B cell (primary cell): Measurements from ENCODE around the gene PPP1R2. TPM values are rescaled to one million over a fixed set of nuclear protein-coding genes. Genes with fewer than 3 reads are reported as not detected.

Source experiments
- ATAC-seq: fragments of 200-7000 bp; cut with Tn5 transposase; one replicate; pipeline ENCODE4 v1.10.0; 2021; ENCODE audit warnings: low read depth, mild to moderate bottlenecking, moderate number of reproducible peaks, moderate library complexity
- CTCF ChIA-PET: fragments of 350-600 bp; sonication (Branson Sonifier 250); formaldehyde crosslinking; loops from one replicate; lab custom pipeline; 2021; ENCODE audit warnings: antibody characterized with exemption, inconsistent platforms; lab: Charles Lee
- POLR2A ChIA-PET: fragments of 350-600 bp; sonication (Branson Sonifier 250); formaldehyde crosslinking; loops from one replicate; lab custom pipeline; 2021; ENCODE audit warnings: antibody characterized with exemption; lab: Charles Lee
- DNase-seq: peaks from one replicate; pipeline ENCODE4 v3.0.0; 2013
- H2AFZ ChIP-seq: 2 replicates; pipeline ENCODE4 v1.6.1; 2012; ENCODE audit warnings: mild to moderate bottlenecking, low read depth, low read length; ENCODE audit not compliant: insufficient read depth, poor library complexity, severe bottlenecking
- H3K27ac ChIP-seq, 2 donors: 1 replicate in 1 of 2; 2 replicates in 1 of 2; pipeline ENCODE4 v1.5.1; 2012 to 2013; ENCODE audit warnings: low read length in 2 of 2, mild to moderate bottlenecking in 2 of 2, moderate library complexity in 1 of 2
- H3K27me3 ChIP-seq, 4 experiments: fragments of 200-600 bp in 1 of 4; sonication (generic) in 1 of 4; replicated peaks in 1 of 4; 1 replicate in 2 of 4; 2 replicates in 2 of 4; pipeline versions ENCODE4 v1.6.1 to v1.7.0; 2013 to 2016; ENCODE audit warnings: low read length in 3 of 4, mild to moderate bottlenecking in 2 of 4, mixed read lengths in 1 of 4, moderate library complexity in 1 of 4; ENCODE audit not compliant: insufficient read depth in 4 of 4, control insufficient read depth in 3 of 4; ENCODE audit errors: control extremely low read depth in 1 of 4
- H3K36me3 ChIP-seq, 2 experiments: replicated peaks in 1 of 2; 1 replicate in 1 of 2; 2 replicates in 1 of 2; pipeline versions ENCODE4 v1.6.1 to v1.7.1; 2013; ENCODE audit warnings: low read length in 1 of 2; ENCODE audit not compliant: insufficient read depth in 2 of 2, control insufficient read depth in 1 of 2; ENCODE audit errors: control extremely low read depth in 1 of 2, extremely low read depth in 1 of 2
- H3K4me1 ChIP-seq, 2 donors: fragments of 200-600 bp in 1 of 2; sonication (generic) in 1 of 2; 1 replicate in 1 of 2; 2 replicates in 1 of 2; pipeline versions ENCODE4 v1.5.1 to v1.6.1; 2013 to 2017; ENCODE audit warnings: low read length in 2 of 2; ENCODE audit not compliant: control insufficient read depth in 2 of 2, insufficient read depth in 2 of 2
- H3K4me2 ChIP-seq: replicated peaks from 2 replicates; pipeline ENCODE3; 2012; ENCODE audit warnings: mild to moderate bottlenecking, low read depth, low read length; ENCODE audit not compliant: poor library complexity, severe bottlenecking
- H3K4me3 ChIP-seq, 5 experiments: fragments of 200-600 bp in 1 of 5; sonication (generic) in 1 of 5; 1 replicate in 3 of 5; 2 replicates in 2 of 5; pipeline versions ENCODE4 v1.5.1 to v1.7.0; 2011 to 2016; ENCODE audit warnings: low read length in 4 of 5, mild to moderate bottlenecking in 4 of 5, low read depth in 2 of 5, control low read depth in 1 of 5, moderate library complexity in 1 of 5; ENCODE audit not compliant: insufficient read depth in 1 of 5; ENCODE audit errors: control extremely low read depth in 1 of 5, extremely low read depth in 1 of 5
- H3K79me2 ChIP-seq: fragments of 200-600 bp; sonication (generic); one replicate; pipeline ENCODE4 v1.6.0; 2016; ENCODE audit warnings: low read length; ENCODE audit not compliant: control insufficient read depth, insufficient read depth
- H3K9ac ChIP-seq: fragments of 200-600 bp; sonication (generic); 2 replicates; pipeline ENCODE4 v1.6.1; 2017; ENCODE audit warnings: mild to moderate bottlenecking, low read length, moderate library complexity
- H3K9me3 ChIP-seq, 3 donors: one replicate each; pipeline versions ENCODE4 v1.6.1 to v1.7.1; 2013; ENCODE audit warnings: low read length in 2 of 3; ENCODE audit not compliant: control insufficient read depth in 2 of 3, insufficient read depth in 1 of 3; ENCODE audit errors: control extremely low read depth in 1 of 3
- H4K20me1 ChIP-seq: 2 replicates; pipeline ENCODE4 v1.6.0; 2012; ENCODE audit warnings: mild to moderate bottlenecking, low read length; ENCODE audit not compliant: insufficient read depth, control insufficient read depth, poor library complexity, severe bottlenecking
- H3K27ac Mint-ChIP-seq: one replicate; pipeline ENCODE4 v1.8.0; 2021; ENCODE audit warnings: mixed read lengths
- H3K27me3 Mint-ChIP-seq: one replicate; pipeline ENCODE4 v1.8.0; 2021; ENCODE audit warnings: mixed read lengths
- H3K4me1 Mint-ChIP-seq: one replicate; pipeline ENCODE4 v1.8.0; 2021; ENCODE audit warnings: mixed read lengths
- H3K4me3 Mint-ChIP-seq: one replicate; pipeline ENCODE4 v1.8.0; 2021; ENCODE audit warnings: mixed read lengths
- H3K9me3 Mint-ChIP-seq: one replicate; pipeline ENCODE4 v1.8.0; 2022; ENCODE audit warnings: mixed read lengths; ENCODE audit not compliant: insufficient read depth
- CTCF ChIP-seq: fragments of 200-600 bp; IDR thresholded peaks from one replicate; pipeline ENCODE4 v1.8.0; 2022; ENCODE audit warnings: antibody characterized with exemption, mild to moderate bottlenecking
- EZH2 ChIP-seq: IDR thresholded peaks from 2 replicates; pipeline ENCODE4 v1.6.1; 2012; ENCODE audit warnings: borderline replicate concordance, low read depth, mild to moderate bottlenecking, moderate library complexity, low read length; ENCODE audit not compliant: insufficient read depth, poor library complexity, severe bottlenecking
- WGBS: methylation state at CpG from one replicate; pipeline ENCODE4 v1.1.5; 2013; ENCODE audit warnings: missing lambda C conversion rate; ENCODE audit not compliant: insufficient coverage; 5-methylcytosine and 5-hydroxymethylcytosine counted together
- intact Hi-C: fragments of 100-400 bp; cut with micrococcal nuclease; formaldehyde crosslinking; loops from one replicate; pipeline ENCODE4 v1.10.0; 2022
- polyA plus RNA-seq: library from polyadenylated mRNA; depleted of rRNA; stranded (reverse); fragments of >200 nt; gene quantifications from 2 replicates; pipeline ENCODE4 v1.2.3, GENCODE V29; 2012
- total RNA-seq, 2 donors: library from RNA; stranded (reverse); fragments of 120-200 nt in 1 of 2; gene quantifications; 1 replicate in 1 of 2; 2 replicates in 1 of 2; pipeline versions ENCODE4 v1.2.3 to v1.2.4, GENCODE V29; 2013 to 2022

Gene PPP1R2
- total and polyA plus RNA-seq, 2 donors (not counting 1 experiment from before 2014, with no cell fraction given) = 39.1 to 73.8 TPM

DNA sequence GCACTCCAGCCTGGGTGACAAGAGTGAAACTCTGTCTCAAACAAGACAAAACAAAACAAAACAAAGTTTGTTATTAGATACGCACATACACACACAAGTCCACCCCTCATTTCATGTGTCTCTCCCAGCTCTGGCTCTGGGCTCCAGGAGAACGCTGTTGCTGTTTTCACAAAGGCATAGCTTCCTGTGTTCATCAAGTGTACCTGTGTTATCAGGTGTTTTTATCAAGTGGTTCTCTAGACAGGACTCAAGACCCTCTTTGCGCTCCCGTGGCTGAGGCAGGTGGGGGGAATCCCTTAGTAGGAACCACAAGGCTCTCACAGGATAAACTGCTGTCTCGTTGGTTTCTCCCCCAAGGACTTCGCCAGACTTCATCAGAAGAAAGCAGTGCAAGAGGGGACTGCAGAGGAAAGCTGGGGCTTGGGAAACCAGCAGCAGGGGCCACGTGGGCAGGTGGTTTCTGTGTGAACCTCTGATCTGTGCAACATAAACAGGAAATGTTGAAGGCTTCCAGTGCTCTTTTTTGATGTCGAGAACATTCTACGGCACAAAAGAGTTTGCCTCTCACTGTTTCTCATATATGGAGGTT, 6.9 kb upstream of the PPP1R2 start:
- TF ChIP-seq EZH2 (no peak), CTCF (no peak)
- WGBS = 0% methylated on average over 4 of the region's 9 CpGs
- Mint-ChIP-seq H3K9me3 (no peaks in the 10 kb centered on the region), H3K4me3 (peak overlapping the region; percentile 80), H3K4me1 (peaks cover 52% of the 10 kb centered on the region), H3K27me3 (no peaks in the 10 kb centered on the region), H3K27ac (peak overlapping the region; percentile 92)
- Histone ChIP-seq H3K79me2 (peaks cover 3% of the 10 kb centered on the region), H4K20me1 (no peaks in the 10 kb centered on the region), H3K4me3 (peak overlapping the region; percentile 5 to 45 (median 35)), H2AFZ (peak overlapping the region; percentile 57), H3K36me3 (no peaks in the 10 kb centered on the region), H3K27me3 (no peaks in the 10 kb centered on the region), H3K4me2 (peak overlapping the region; percentile 65), H3K27ac (peak overlapping the region; percentile 72 to 83), H3K4me1 (peaks cover 46 to 49% of the 10 kb centered on the region in 2 donors), H3K9ac (peak overlapping the region; percentile 40), H3K9me3 (no peaks in the 10 kb centered on the region)
- CTCF ChIA-PET = interaction anchor here (0.6 to 2.0 kb wide), 8 partner anchors 8 to 814 kb away, joined by 3 to 10 read pairs (median 4); partner anchors contain the start of gene XXYLT1
- POLR2A ChIA-PET = interaction anchor here (0.6 to 1.4 kb wide), 2 partner anchors 12 to 343 kb away, joined by 3 to 7 read pairs; no protein-coding TSS in a partner anchor
- DNase-seq (peak; percentile 69), ATAC-seq (peak; percentile 87)
- intact Hi-C loops = no loop called here

- Histone ChIP-seq H3K4me3 (no peak overlapping the region), H3K27me3 (no peaks in the 10 kb centered on the region), H2AFZ (no peak overlapping the region), H3K9ac (no peak overlapping the region), H3K36me3 (no peaks in the 10 kb centered on the region), H3K9me3 (no peaks in the 10 kb centered on the region), H4K20me1 (no peaks in the 10 kb centered on the region), H3K27ac (no peak overlapping the region), H3K4me2 (peak overlapping the region; percentile 37), H3K79me2 (peaks cover 3% of the 10 kb centered on the region), H3K4me1 (peaks cover 46 to 56% of the 10 kb centered on the region in 2 donors)
- TF ChIP-seq CTCF (no peak), EZH2 (no peak)
- ChIA-PET CTCF (interaction anchor here (0.5 to 1.0 kb wide), 3 partner anchors 11 to 30 kb away, joined by 3 to 4 read pairs (median 4); no protein-coding TSS in a partner anchor), POLR2A (interaction anchor here (1.1 kb wide), 1 partner anchor 11 kb away, joined by 3 read pairs; no protein-coding TSS in a partner anchor)
- peak overlapping the region; percentile 45 for H3K4me3 Mint-ChIP-seq
- peak overlapping the region; percentile 33 for H3K27ac Mint-ChIP-seq
- no peaks in the 10 kb centered on the region for H3K27me3 Mint-ChIP-seq
- intact Hi-C loops = no loop called here
- ATAC-seq = no peak
- DNase-seq = no peak
- H3K4me1 Mint-ChIP-seq = peaks cover 63% of the 10 kb centered on the region
- H3K9me3 Mint-ChIP-seq = no peaks in the 10 kb centered on the region
- no CpG with 5 or more reads among the region's 2 CpGs for WGBS
Observed at GRCh38 chr3:195548987-195549386, 5.9 kb upstream of the PPP1R2 start.
